Left lung (tissue), 10 donors: ENCODE results near the gene GLIPR2. TPM values are rescaled to one million over a fixed set of nuclear protein-coding genes. Genes with fewer than 3 reads are reported as not detected.
A peak's percentile ranks its signal among the peaks of the same experiment; 100 is the strongest.

Experiments
- ATAC-seq: fragments of 200-7000 bp; cut with Tn5 transposase; one replicate; pipeline ENCODE4 v1.9.1; 2020; ENCODE audit warnings: moderate library complexity
- DNase-seq, 4 donors: peaks; one replicate each; pipeline ENCODE4 v3.0.0-alpha.2; 2013 to 2020
- H3K27ac ChIP-seq, 2 donors: fragments of 200-600 bp; sonication (generic) in 1 of 2; one replicate each; pipeline versions ENCODE4 v1.5.0 to v1.8.0; 2020 to 2021
- H3K27me3 ChIP-seq, 2 donors: fragments of 200-600 bp; sonication (generic) in 1 of 2; one replicate each; pipeline versions ENCODE4 v1.5.0 to v1.8.0; 2020 to 2021
- H3K36me3 ChIP-seq, 2 donors: fragments of 200-600 bp; sonication (generic) in 1 of 2; one replicate each; pipeline versions ENCODE4 v1.5.0 to v1.8.0; 2020 to 2021
- H3K4me1 ChIP-seq, 2 donors: fragments of 200-600 bp; one replicate each; pipeline ENCODE4 v1.8.0; 2021
- H3K4me3 ChIP-seq, 2 donors: fragments of 200-600 bp; sonication (generic) in 1 of 2; one replicate each; pipeline versions ENCODE4 v1.5.0 to v1.8.0; 2020 to 2021; ENCODE audit warnings: mild to moderate bottlenecking in 1 of 2
- H3K9me3 ChIP-seq, 2 donors: fragments of 200-600 bp; sonication (generic) in 1 of 2; one replicate each; pipeline versions ENCODE4 v1.5.0 to v1.8.0; 2020 to 2021
- intact Hi-C, 2 donors: fragments of 100-400 bp; cut with DNase I; formaldehyde crosslinking; loops; one replicate each; pipeline versions ENCODE4 v1.11.2 to v1.14.2; 2022
- polyA plus RNA-seq, 6 donors: library from polyadenylated mRNA; unstranded; fragments of 120-200 nt; gene quantifications; one replicate each; pipeline ENCODE4 v1.2.1, GENCODE V29; 2013; ENCODE audit not compliant: insufficient read length in 6 of 6
- total RNA-seq, 2 donors: library from RNA; stranded (reverse); fragmentation: NEBNext Ultra II Directional; extraction: Animal tissue kit (Norgen Biotek cat#: 25700); gene quantifications; one replicate each; pipeline ENCODE4 v1.2.1, GENCODE V29; 2021
- TF ChIP-seq, protein P1 (sequence below), 2 donors: fragments of 200-600 bp; sonication (generic) in 1 of 2; IDR thresholded peaks; one replicate each; pipeline versions ENCODE4 v1.5.0 to v1.8.0; 2021; ENCODE audit warnings: antibody characterized with exemption in 2 of 2
- donor health status: DM: no; HTN: yes; CAD: no.
- donor health status: DM: no; HTN: no; CAD: no.

Gene GLIPR2
- total and polyA plus RNA-seq, 8 donors, result 33.0 to 94.5 (median 35.8) TPM

- intact Hi-C loops, result loop anchor here in 1 of 2 donors (5.0 kb wide), 1 partner anchor 63 kb away; no protein-coding TSS in a partner anchor
- Histone ChIP-seq H3K4me3 (peak overlapping the region; percentile 40 to 45), H3K27ac (peak overlapping the region; percentile 53 to 79), H3K9me3 (no peaks in the 10 kb centered on the region), H3K36me3 (peaks cover 0 to 16% of the 10 kb centered on the region in 2 donors), H3K4me1 (peaks cover 9 to 31% of the 10 kb centered on the region in 2 donors), H3K27me3 (peaks cover 0 to 7% of the 10 kb centered on the region in 2 donors)
- ATAC-seq (peak; percentile 26), DNase-seq (no peak)
- TF ChIP-seq, protein P1, sequence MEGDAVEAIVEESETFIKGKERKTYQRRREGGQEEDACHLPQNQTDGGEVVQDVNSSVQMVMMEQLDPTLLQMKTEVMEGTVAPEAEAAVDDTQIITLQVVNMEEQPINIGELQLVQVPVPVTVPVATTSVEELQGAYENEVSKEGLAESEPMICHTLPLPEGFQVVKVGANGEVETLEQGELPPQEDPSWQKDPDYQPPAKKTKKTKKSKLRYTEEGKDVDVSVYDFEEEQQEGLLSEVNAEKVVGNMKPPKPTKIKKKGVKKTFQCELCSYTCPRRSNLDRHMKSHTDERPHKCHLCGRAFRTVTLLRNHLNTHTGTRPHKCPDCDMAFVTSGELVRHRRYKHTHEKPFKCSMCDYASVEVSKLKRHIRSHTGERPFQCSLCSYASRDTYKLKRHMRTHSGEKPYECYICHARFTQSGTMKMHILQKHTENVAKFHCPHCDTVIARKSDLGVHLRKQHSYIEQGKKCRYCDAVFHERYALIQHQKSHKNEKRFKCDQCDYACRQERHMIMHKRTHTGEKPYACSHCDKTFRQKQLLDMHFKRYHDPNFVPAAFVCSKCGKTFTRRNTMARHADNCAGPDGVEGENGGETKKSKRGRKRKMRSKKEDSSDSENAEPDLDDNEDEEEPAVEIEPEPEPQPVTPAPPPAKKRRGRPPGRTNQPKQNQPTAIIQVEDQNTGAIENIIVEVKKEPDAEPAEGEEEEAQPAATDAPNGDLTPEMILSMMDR (IDR thresholded peaks at IDR 0.05), result no peak
Measured at GRCh38 chr9:36165826-36166167, 29.3 kb downstream of the GLIPR2 start.

DNA sequence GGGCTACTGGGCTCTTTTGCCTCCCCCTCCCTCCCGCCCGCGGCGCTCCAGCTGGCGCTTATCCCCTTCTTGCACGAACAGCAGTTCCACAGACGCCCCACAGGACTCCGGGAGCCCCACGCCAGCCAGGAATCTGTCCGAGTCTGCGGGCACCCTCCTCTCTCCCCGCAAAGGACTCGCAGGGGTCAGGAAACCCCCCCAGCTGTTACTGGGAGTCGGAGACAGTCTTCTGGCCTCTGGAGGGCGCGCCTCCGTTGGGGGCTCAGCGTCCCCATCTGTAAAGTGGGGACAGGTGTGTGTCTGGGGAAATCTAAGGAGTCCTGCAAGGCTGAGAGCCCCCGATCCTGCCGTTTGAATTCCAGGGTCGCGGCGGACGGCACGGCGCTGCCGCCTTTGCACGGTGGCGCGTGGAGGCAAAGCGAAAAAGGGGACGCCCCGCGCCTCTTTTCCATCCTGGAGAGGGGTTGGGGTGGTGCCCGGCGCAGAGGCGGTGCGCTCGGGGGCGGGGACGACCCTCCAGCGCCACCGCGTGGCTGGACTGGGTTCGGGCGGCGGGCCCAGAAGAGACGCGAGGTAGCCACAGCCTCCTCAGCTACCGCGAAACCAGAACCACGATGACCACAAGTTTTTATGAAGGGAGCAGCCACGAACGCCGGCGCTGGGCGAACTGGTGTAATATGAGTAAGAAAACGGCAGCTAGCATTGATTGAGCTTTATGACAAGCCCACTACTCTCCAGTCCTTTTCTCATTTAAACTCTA is 29.8 kb downstream of the GLIPR2 start:
- peak; percentile 80 to 98 (median 84) for DNase-seq
- peak; percentile 98 for ATAC-seq
- peaks cover 0 to 7% of the 10 kb centered on the region in 2 donors for H3K27me3 ChIP-seq
- peaks cover 0 to 16% of the 10 kb centered on the region in 2 donors for H3K36me3 ChIP-seq
- H3K4me3 ChIP-seq, result peak overlapping the region; percentile 40 to 45
- intact Hi-C loops, result loop anchor here in 1 of 2 donors (5.0 kb wide), 1 partner anchor 64 kb away; no protein-coding TSS in a partner anchor
- H3K9me3 ChIP-seq, result no peaks in the 10 kb centered on the region
- TF ChIP-seq, protein P1 (IDR thresholded peaks at IDR 0.05), result peak; percentile 90 to 97
- H3K27ac ChIP-seq, result peak overlapping the region; percentile 53 to 79
- H3K4me1 ChIP-seq, result peaks cover 9 to 31% of the 10 kb centered on the region in 2 donors

DNA sequence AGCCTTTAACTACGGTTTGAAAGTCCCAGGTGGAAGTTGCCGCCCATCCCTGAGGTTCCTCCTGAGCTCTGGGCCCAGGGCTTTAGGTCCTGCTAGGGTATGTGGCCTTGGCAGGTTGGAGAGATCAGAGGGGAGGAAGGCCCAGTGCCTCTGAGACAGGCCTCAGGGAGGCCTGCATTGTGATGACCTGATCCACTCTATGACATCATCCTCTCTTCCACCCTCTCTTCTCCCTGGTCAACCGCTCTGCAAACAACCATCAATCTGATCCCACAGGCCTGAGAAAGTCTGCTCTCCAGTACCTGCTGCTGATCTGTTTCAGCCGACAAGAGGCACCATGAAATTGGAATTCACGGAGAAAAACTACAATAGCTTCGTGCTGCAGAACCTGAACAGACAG is 32.6 kb downstream of the GLIPR2 start, which contains the start of gene CCIN:
Gene CCIN, plus strand, starts transcription at position 223 of the 400 bp plus-strand sequence. Its CDS starts 115 bp downstream, at position 338.
- intact Hi-C loops, result loop anchor here in 1 of 2 donors (5.0 kb wide), 1 partner anchor 67 kb away; no protein-coding TSS in a partner anchor
- H3K4me1 ChIP-seq, result peaks cover 0 to 23% of the 10 kb centered on the region in 2 donors
- no peaks in the 10 kb centered on the region for H3K36me3 ChIP-seq
- H3K9me3 ChIP-seq, result no peaks in the 10 kb centered on the region
- no peak within 1 kb of the TSS for H3K27ac ChIP-seq
- no peak within 1 kb of the TSS for H3K4me3 ChIP-seq
- ATAC-seq (no peak), DNase-seq (no peak)
- peaks cover 0 to 7% of the 10 kb centered on the region in 2 donors for H3K27me3 ChIP-seq
- TF ChIP-seq, protein P1 (IDR thresholded peaks at IDR 0.05), result no peak

DNA sequence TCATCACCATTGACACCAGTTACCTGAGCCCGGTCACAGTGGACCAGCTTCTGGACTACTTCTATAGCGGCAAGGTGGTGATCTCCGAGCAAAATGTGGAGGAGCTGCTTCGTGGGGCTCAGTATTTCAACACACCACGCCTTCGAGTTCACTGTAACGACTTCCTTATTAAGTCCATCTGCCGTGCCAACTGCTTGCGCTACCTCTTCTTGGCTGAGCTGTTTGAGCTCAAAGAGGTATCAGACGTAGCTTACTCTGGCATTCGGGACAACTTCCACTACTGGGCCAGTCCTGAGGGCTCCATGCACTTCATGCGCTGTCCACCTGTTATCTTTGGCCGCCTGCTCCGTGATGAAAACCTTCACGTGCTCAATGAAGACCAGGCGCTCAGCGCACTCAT is 33.2 kb downstream of the GLIPR2 start:
- no peak overlapping the region for H3K4me3 ChIP-seq

More for the DNA sequence above, 33.2 kb downstream of the GLIPR2 start:
- H3K27me3 ChIP-seq, result peaks cover 0 to 7% of the 10 kb centered on the region in 2 donors
- DNase-seq, result no peak
- peaks cover 0 to 23% of the 10 kb centered on the region in 2 donors for H3K4me1 ChIP-seq
- no peak for ATAC-seq
- intact Hi-C loops, result loop anchor here in 1 of 2 donors (5.0 kb wide), 1 partner anchor 67 kb away; no protein-coding TSS in a partner anchor
- H3K27ac ChIP-seq, result no peak overlapping the region
- TF ChIP-seq, protein P1 (IDR thresholded peaks at IDR 0.05), result no peak
- H3K9me3 ChIP-seq, result no peaks in the 10 kb centered on the region
- H3K36me3 ChIP-seq, result no peaks in the 10 kb centered on the region
